Ramos (cell line): ENCODE results near the gene CYTH4.

ENCODE experiments used
- in situ Hi-C: fragments of 300-500 bp; cut with MboI; formaldehyde crosslinking; loops from one replicate; pipeline ENCODE4 v1.14.3; 2022; ENCODE audit warnings: low sequenced_read_pairs; ENCODE audit not compliant: unreplicated experiment

CYTH4 gene

GRCh38 chr22:37267661-37268413 is 14.5 kb upstream of the CYTH4 start:
- in situ Hi-C loops = no loop called here

GRCh38 chr22:37269936-37270678 is 12.2 kb upstream of the CYTH4 start:
- in situ Hi-C loops = no loop called here

GRCh38 chr22:37270928-37271650 is 11.2 kb upstream of the CYTH4 start:
- in situ Hi-C loops = no loop called here

- in situ Hi-C loops = no loop called here
Measured at GRCh38 chr22:37273126-37273845, 9.0 kb upstream of the CYTH4 start.

DNA sequence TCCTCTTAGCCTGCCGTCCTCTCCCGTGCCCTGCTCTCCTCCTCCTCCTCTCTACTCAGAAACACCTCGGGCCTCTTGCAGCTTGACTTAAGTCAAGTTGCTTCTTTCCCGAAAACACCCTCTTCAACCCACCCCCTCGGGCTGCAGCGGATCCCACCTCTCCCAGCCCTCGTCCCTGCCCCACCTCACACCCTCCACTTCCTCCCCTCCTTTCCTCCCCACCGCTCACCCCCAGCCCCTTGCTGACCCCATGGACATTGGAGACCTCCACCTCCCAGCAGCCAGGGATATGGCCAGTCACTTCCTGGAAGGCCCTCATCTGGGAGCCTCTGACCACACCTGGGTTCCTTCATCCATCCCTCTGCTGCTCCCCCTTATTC is 8.5 kb upstream of the CYTH4 start:
- in situ Hi-C loops = no loop called here

- in situ Hi-C loops = no loop called here
Measured at GRCh38 chr22:37274380-37274862, 7.9 kb upstream of the CYTH4 start.

DNA sequence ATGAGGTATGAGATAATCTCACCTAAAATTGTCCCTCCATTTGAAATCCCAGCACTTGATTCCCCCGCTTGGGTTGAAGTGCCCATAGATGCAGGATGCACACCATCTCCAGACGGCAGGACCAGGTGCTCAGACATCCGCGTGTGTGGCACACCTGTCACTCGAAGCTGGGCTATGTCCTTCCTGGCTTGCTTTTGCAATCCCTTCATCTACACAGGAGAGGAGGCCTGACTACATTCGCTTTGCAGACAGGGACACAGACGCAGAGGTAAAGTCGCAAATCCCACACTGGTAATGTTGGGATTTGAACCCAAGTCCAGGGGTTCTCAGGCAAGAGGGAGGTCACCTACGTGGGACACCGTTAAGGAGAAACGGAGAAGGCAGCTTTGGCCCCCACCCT is 7.2 kb upstream of the CYTH4 start:
- in situ Hi-C loops = no loop called here

- in situ Hi-C loops = no loop called here
Measured at GRCh38 chr22:37275622-37276021, 6.7 kb upstream of the CYTH4 start.

DNA sequence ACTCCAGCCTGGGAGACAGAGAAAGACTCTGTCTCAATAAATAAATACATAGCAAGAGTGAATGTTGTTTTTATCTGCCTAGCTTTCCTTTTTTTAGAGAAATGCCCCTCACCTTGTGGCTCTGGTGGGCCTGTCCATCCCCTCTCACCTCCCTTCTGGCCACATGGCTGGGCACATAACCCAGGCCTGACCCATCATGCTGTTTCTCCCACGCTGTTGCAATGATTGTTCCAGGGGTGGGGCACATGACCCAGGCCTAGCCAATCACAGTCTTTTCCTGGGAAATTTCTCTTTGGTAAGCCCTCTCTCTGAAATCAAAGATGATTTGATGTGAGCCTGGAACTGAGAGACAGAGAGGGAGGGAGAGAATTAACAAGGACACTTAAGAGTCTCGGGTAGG is 5.5 kb upstream of the CYTH4 start:
- in situ Hi-C loops = no loop called here

GRCh38 chr22:37277384-37277783 is 4.9 kb upstream of the CYTH4 start:
- in situ Hi-C loops = no loop called here

- in situ Hi-C loops = no loop called here
Measured at GRCh38 chr22:37278261-37278660, 4.0 kb upstream of the CYTH4 start.

DNA sequence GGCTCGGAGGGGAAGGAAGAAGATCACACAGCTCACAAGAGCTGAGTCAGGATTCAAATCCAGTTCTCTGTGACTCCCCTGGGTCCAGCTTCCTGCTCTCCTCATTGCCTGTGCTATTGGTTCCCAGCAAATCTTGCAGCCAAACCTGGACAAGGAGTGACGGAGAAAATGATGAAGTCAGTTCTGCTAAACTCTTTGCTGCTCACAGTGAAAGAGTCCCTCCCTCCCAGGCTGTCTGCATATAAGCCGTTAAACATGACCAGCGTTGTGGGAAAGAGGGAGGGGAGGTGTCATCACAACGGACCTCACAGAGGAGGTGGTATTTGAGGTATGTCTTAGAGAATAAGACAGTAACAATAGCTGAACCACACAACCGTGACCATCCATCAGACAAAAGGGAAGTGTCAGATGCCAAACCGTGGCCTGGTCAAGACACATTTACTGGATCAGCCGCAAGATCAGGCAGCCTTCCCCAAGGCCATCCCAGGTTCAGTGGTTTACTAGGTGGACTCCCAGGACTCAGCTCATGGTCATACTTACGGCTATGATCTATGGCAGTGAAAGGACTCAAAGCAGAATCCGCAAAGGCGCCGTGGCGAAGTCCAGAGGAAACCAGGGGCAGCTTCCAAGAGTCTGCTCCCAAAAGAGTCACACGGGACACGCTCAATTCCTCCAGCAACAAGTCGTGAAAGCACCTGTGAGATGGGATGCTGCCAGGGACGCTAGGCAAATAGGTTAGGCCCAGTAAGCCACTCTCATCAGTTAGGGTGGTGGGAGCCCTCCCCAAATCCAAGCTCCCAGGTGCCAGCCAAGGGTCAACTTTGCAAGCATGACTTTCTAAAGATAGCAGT is 2.8 kb upstream of the CYTH4 start:
- in situ Hi-C loops = no loop called here

- in situ Hi-C loops = no loop called here
Measured at GRCh38 chr22:37280718-37281117, 1.6 kb upstream of the CYTH4 start.

DNA sequence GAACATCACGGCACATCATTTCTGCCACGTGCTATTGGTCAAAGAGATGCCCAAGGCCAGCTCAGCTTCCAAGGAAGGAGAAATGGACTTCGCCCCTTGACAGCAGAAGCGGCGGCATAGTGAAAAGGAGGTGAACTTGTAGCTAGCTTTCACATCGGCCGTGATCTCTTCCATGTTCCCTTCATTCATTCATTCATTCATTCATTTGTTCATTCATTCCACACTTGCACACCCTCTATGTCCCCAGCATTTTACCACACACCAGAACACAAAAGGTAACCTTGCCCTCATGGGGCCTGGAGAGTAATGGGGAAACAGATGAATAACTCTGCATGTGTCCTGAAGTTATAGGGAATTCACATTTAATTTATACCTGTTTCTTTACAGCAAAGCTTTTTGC is 1.1 kb upstream of the CYTH4 start:
- in situ Hi-C loops = no loop called here

DNA sequence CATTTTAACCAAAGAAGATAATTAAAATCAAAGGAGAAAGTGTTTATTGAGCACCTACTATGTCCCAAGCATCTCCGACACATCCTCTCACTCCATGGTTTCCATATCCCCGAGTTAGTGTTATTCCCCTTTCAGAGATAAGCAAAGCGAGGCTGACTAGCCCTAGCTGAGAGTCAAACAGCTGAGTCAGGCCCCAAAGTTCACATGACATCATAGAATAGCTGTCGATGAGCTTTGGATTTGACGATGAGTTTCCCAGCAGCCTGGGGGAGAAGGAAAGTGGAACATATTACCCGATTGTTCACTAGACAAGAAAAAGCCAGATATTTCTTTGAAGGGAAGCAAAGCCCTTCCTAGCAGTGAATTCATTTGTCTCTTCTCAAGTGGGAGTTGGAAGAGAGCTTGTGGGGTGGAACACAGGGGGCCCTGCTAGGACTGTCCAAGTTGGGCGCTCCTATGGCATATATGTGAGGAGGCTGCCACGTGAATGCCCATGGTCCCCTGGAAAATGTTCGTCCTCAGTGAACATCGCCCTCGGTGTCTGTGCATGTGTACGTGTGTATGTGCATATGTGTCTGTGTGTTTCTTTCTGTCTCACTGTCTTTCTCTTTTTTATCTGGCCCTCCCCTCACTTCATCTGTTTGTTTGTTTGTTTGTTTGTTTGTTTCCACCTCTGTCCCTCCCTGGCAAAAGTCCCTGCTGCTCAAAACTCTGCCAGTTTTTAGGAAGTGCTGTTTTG is 493 bp upstream of the CYTH4 start:
- in situ Hi-C loops = no loop called here

DNA sequence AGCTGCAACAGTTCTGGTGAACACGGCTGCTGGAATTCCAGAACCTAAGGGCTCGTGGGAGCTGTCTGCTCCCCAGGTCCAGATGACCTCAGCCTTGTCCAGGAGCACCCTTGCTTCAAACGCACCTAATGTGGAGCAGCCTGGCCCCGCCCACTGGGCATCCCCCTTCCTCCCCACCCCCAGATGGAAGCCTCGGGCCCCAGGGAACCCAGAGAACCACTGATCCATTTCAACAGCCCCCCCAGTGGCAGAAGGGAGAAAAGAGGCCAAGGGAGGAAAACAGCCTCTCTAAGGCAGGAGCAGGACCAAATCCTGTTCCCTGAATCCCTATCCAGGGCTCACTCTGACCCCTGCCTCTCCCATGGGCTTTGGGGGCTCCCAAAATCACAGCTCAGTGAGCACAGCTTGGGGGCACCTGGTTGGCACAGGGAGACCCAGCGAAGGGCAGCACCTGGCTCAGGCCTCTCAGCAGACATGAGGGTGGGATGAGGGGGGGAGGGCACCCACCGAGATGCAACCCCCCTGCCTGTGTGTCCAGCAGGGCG is 1.2 kb downstream of the CYTH4 start:
- in situ Hi-C loops = no loop called here

GRCh38 chr22:37284126-37284804 is 2.0 kb downstream of the CYTH4 start:
- in situ Hi-C loops = no loop called here

- in situ Hi-C loops = no loop called here
Measured at GRCh38 chr22:37284805-37285355, 2.6 kb downstream of the CYTH4 start.
